ENCODE data around the gene TENM4.

The TENM4 gene

DNA sequence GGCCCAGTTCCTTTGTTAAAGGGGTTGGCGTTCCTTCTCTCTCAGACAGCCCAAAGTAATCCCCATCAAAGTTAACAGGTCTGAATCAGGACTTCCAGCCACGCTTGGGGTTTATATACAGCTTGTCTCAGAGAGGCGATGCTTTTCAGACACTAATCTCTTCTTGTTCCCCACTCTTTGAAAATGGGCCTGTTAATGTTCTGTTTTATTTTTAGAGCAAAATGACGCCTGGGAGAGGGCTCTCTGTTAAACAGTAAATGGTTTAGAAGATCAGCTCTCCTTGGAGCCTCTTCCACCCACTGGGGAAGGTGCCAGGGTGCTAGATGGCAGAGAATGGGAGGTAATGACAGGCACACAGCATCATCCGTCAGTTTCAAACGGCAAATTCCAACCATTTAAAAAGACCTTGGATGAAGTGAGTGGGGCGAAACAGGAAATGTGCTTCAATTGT lies 630.2 kb downstream of the TENM4 start:
- DNase-seq (ENCODE audit: low spot score) = no peak

DNA sequence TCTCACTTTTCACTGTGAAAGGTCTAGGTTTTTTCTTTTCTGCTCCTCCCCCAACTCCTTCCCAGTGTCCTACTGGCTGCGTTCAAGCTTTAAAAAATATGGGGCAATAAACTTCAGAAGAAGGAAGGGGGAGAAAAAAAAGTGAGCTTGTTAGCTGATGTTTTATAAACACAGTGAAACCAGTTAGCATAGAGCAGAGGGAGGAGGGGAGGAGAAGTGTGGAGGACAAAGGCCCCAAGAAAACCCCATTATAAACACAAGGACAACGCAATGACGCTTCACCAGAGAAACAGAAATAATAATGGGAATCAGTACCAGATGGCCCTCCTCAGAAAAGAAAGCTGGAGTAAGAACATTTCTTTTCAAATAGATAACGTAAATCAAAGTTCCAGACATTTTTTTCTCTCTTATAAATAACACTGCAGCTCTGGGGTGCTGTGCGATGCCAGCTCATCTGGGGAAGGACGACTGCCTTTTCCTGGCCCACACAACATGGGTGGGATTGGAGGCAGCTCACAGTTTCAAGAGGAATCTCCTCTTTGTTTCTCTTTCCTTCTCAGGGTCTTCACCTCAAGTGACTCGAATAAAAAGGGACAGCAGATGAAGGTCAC lies 630.8 kb downstream of the TENM4 start:
- DNase-seq (ENCODE audit: low spot score) = no peak

DNA sequence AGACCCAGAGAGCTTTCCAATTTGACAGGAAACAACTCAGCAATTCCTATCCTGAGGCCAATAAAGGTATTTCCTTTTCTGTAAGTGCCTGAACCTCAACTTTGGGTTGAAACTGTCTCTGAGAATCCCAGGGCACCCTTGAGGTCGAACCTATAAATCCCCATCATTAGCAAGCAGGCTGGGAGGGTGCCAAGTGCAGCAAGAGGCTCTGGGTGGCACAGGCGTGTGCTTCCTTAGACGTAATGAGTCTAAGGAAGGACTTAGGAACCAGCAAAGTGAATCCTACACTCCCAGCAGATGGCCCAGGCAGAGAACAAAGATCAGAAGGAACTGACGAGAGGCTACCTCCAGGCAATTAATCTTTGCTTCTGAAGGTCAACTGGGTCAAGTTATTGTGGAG lies 631.9 kb downstream of the TENM4 start:
- no peak for DNase-seq (ENCODE audit: low spot score)

DNA sequence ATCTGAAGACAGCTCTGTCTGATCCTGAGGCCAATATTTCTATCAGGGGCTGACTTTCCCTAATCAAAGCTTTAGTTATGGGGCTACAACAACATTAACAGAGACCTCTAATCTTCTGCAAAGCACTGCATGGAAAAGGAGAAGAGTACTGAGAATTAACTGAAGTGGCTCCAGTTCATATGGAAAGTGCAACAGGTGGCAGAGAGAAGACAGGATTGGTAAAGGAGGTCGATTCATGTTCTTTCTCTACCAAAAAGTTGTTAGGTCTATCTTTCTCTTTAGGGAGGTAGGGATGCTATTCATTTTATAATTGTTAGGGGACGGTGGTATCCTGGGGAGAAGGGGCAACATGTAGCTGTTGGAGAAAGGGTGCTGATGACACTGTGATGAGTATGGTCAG lies 633.5 kb downstream of the TENM4 start:
- no peak for DNase-seq (ENCODE audit: low spot score)

DNA sequence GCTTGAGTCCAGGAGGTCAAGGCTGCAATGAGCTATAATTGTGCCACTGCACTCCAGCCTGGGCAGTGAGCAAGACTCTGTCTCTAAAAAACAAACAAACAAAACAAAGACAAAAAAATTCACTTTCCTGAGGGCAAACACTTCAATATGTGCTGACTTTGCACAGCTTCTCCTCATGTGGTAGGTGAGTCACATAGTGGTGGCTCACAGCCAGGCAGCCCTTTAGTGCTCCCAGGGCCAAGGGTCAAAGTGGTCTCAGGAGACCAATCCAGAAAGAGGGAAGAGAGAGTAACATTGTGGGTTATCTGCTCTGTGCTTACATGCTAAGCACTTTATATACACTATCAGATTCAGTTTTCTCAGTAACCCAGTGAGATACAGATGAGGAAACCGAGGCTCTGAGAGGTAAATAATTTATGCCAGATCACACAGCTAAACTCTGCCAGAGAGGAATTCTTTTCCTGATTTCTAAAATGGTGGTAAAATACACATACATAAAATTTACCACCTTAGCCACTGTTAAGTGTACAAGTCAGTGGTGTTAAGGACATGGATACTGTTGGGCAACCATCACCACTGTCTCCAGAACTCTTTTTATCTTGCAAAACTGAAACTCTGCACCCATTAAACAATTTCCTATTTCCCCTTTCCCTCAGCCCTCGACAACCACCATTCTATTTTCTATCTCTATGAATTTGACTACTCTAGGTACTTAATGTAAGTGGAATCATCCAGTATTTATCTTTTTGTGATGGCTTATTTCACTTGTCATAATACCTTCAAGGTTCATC lies 634.4 kb downstream of the TENM4 start:
- no peak for DNase-seq (ENCODE audit: low spot score)

DNA sequence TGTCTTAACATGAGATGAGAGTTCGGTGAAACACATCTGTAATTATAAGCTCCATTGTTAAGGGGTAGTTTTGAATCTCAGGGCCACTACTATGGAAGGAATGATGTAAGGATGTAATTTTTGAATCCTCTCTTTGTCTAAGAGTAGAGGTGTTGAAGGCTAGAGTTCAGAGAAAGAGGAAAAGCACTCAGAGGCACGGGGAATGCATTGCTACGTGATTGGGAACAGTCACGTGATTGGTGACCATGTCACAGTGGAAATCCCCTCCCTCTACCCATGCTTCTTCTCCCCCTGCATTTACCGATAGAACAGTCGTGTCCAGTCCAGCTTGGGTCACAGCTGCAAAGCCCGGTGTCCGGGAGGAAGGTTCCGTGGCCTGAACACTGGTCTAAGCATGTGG lies 635.8 kb downstream of the TENM4 start:
- no peak for DNase-seq (ENCODE audit: low spot score)

DNA sequence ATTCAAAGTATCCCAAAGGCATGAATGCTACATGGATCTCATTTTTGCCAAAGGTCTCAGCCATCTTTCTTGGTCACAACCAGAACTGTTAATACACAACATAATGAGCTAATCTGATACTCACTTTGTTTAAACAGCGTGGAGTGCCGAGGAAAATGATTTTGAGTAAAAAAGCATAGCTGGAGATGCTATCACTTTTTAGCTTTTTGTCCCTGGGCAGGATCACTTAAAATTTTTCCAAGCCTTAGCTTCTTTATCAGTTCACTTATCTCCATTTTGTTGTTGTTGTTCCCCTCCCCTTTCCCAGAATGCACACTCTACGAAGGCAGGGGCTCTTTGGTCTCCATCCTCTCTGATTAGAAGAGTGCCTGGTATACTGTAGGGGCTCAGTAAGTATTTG lies 636.8 kb downstream of the TENM4 start:
- no peak for DNase-seq (ENCODE audit: low spot score)

DNA sequence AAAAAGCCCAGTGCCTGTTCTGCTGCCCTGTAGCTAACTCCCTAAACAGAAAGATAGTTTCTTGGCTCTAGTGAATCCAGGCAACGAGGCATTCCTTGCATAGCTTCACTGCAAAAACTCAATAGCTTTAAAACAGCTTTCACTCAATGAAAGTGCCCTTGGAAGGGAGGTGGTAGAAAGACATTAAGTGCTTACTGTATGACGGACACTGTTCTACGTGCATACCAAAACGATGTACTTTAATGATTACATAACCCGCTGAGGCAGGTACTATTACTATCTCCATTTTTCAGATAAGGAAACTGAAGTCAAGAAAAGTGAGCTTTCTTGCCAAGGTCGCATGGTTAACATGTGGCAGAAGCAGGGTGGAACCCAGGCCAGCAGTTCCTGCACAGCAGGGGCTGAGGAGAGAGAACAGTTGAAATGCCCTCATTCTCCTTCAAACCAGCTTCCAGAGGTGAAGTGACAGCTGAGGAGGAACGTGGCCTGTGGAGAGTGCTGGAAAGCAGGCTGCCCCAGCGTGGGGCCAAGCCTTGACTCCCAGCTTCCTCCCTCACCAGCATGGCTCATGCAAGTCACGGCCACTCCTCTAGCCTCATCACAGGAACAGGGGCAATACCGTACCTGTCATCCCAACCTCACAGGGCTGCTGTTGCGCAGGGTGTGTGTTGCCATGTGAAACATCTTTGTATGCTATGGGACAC lies 638.6 kb downstream of the TENM4 start:
- no peak for DNase-seq (ENCODE audit: low spot score)

DNA sequence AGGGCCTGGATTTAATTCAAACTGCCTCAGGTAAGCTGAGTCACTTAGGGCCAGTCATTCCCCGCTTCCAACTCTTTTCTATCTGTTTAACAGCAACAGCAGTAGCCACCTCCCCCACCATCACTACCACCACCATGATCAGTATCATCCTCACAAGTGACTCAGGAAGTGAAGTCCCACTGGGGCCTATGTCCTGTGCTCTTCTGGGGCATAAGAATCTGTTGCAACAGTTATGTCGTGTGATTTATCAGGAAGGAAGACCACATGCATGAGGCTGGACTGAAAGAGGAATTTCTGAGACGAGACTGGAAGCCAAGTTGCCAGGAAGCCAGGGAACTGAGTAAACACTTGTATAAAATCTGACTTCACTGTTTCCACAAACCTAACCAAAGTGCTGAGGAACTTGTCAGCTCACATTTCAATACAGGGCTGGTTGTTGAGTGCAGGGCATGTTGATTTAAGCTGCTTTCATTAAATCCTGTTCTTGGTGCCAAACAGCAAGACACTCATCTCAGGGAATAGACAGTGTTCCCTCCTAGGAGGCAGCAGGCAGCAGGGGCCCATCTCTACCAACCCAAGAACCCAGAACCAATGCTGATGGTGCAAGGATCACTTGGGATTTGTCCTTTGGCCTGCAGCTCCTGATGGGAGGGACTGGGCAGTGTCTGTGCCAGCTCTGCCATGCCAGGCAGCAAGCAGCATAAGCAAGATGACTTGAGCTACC lies 639.5 kb downstream of the TENM4 start:
- DNase-seq (ENCODE audit: low spot score) = no peak

DNA sequence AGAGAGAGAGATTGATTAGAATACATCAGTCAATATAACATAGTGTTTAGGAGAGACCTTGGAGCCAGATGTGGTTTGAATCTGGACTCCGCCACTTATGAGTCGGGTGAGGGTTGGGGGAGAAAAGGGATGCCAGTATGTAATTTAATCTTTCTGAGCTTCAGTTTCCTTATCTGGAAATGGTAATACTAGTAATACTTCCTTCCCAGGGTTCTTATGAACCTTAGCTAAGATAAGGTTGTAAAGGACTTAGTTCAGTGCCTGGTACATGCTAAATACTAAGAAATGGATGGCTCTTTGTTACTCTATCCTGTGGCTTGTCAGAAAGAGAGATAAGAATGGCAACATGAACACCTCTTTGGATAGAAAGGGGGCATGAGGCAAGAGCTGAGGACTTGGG lies 640.1 kb downstream of the TENM4 start:
- no peak for DNase-seq (ENCODE audit: low spot score)

DNA sequence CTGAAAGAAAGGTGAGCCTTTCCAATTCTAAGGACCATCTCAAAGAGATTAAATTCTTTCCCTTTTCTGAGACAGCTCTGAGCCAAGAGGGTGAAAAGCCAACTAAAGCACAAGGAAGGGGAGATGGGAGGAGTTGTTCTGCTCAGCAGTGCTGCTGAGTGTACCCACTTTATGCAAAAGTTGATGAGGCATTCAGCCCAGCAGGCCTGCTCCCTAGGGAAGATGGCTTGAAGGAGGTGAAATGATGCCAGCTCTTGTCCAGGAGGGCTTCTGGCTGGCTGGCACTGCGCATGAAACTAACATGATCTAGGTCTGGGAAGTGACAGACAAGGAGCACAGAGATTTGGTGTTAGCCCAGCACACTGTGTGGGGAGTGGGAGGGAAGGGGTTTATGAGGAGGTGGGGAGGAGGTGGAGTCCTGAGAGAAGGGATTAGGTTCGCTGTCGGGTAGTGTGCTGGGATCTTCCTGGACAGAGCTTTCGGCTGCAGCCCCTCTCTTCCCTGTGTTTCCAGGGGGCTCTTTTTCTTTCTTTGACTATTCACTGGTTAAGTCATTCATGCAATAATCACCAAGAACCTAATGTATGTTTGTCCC lies 640.6 kb downstream of the TENM4 start:
- DNase-seq (ENCODE audit: low spot score) = no peak

DNA sequence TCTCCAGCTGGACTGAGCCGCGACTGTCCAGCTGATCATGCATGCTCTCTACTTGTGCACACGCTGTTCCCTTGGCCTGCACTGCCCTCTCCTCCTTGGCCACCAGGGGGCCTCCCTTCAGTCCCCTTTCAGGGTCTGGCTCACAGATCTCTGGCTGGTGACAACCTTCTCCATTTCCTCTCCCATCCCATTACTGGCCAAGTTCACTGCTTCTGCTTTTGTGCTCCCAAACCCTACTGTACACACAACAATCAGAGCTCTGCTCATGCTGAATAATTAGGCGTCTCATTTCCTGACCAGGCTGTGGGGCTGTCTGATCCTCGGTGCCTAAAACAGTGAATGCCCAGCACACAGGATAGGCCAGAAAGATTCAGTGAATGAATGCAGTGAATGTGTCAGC lies 642.2 kb downstream of the TENM4 start:
- no peak for DNase-seq (ENCODE audit: low spot score)

DNA sequence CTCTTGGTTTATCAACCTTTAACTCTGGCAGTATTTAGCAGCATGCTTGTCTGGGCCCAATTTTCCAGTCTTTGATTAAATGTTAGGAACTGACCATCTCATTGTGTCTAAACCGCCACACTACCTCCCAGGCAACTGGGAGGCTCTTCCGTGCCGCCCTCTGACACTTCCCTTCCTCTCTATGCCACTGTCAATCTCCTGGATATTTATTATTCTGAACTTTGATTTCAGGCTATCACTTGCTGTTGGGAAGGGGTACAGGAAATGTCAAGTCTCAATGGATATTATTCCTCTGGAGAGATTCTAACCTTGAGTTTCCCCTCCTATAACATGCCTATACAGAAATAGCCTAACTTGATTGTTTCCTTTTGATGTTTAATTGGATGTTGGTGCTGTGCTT lies 643.3 kb downstream of the TENM4 start:
- DNase-seq (ENCODE audit: low spot score) = no peak

DNA sequence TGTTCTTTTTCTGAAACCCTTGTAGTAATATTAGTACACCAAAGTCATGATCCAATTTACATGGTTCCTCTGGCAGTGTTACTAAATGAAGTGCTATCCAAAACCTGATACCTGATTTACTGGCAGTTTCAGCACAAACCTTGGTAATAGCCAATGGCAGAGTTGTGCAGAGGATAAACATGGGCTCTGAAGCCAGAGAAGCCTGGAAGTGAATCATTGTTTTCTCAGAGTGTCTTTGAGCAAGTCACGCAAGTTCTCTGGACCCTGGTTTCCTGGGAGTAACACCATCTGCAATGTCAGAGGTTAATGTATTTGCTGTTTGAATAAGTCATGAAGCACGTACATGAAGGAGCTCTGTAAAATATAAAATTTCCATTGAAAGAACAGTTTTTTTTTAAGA lies 643.9 kb downstream of the TENM4 start:
- no peak for DNase-seq (ENCODE audit: low spot score)

DNA sequence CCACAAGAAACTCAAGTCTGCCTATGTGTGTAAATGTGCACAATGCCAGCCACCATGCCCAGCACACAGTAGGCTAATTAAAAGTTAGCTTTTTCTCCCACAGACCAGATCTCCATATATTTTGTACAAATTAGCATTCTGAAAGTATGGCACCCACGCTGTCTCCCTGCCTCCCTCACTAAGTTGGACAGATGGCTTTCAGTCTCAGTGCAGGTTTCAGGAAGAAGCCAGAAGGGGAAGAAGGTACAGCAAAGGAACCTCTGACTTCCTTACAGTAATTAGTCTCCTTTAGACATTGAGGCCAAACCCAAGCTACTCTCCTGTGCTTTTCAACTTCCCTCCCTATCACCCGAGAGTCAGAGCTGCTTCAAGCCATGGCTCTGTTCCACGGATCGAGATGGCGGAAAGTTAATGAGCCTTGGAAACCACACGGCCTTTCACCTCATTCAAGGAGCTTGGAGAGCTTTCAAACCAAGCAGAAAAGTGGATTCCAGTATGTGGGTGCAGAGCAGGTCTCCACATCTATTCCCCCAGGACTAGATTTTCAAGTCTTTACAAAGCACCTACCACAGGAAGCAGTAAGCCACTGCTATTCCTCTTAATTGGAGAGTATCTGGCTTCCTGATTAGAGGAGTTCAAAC lies 645.1 kb downstream of the TENM4 start:
- DNase-seq (ENCODE audit: low spot score) = no peak

DNA sequence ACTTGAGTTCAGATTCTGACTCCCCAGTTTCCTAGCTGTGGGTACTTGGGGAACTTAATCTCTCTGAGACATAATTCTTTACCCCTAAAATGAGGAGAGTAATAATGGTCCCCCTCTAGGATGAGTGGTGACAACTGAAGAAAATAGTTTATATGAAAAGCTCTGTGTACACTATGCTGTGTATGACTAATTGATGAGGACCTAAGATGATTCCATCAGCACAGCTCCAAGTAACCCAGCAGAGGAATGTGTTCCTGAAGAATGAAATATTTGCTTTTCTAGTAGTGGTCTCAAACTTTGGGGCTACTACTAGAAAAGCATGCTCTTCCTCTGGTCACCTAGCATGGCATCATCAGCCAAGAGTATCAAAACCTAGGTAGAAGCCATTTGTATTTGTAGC lies 648.9 kb downstream of the TENM4 start:
- no peak for DNase-seq (ENCODE audit: low spot score)

DNA sequence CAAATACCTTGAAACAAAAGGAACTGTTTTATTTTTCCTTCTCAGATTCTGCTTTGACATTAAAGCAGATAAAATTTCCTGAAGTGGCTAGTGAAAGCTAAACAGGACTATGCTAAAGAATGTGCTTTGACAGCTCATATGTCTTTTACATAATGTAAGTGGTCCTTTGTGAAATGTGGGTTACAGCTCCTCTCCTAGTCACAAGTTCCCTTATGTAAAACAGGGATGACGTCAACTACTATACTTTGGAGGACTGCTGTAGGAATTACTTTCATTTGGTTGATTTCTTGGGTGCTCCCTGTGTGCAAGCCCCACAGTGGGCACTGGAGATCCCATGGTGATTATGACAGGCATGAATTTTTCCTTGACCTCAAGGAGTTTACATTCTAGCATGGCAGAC lies 649.6 kb downstream of the TENM4 start:
- no peak for DNase-seq (ENCODE audit: low spot score)

DNA sequence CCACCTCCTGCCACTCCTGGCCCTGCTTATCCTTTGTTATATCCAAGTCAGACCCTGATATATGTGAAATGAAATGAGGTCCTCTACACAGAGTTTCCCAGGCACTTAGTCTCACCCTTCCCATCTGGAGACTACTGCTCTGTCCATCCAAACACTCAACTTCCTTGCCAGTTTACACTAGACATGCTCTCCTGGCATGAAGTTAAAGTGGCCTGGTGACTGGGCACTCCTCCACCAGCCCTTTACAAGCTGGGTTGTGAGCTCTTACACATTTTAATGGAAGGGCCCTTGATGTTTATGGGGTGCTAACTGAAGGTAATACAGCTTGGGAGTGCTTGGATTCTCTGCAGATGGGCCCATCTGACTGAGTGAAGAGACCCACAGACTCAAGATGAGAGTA lies 650.0 kb downstream of the TENM4 start:
- no peak for DNase-seq (ENCODE audit: low spot score)

DNA sequence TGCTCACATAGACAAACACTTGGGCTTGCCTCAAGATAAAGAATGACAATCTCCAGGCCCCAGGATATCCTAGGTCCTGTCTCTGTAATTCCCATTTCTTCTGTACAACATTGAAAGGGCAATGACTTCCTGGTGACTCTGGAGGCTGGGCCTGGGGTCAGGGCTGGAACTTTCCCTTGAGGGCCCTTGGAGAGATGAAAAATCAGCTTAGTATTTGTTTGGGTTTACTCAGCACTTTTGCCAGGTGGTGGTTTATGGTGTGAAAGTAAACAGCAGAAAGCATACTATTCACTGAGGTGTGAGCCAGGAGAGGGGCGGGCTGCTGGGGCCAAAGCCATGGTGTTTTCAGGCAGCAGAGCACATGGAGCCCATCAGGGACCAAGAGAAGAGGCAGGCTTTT lies 651.5 kb downstream of the TENM4 start:
- no peak for DNase-seq (ENCODE audit: low spot score)

DNA sequence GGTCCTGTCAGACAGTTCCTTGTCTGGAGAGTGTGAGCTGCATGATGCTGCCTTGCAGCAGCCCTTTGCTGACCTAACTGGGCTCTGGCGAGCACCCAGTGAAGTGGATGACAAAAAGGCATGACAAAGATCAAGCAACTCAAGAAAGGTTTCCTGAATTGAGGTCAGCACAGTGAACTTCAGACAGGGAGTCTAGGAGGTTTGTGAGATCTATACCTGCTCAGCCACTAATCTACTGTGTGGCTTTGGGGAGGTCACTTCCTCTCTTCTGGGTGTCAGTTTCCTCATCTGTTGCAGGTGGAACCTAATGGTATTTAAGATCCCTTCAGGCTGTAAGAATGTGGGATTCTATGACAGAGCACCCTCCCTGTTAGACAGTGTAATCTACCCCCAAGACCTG lies 652.3 kb downstream of the TENM4 start:
- no peak for DNase-seq (ENCODE audit: low spot score)

DNA sequence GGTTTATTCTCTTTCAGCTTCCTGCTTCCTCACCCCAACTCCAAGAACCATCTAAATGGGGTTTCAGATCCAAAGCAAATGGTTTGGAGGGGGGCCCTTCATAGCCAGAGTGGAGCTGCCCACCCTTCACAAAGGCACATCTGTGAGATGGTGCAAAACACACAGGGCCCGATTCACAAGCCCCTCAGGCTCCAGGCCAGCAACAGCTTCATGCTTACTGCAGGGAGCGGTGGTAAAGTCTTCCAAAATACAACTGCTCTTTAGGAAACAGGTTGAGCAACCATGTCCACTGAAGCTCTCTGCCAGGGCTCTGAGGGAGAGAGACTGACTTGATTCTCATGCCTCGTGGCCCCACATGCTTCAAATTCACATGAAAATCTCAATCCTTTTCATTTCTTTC lies 653.1 kb downstream of the TENM4 start:
- DNase-seq (ENCODE audit: low spot score) = no peak

DNA sequence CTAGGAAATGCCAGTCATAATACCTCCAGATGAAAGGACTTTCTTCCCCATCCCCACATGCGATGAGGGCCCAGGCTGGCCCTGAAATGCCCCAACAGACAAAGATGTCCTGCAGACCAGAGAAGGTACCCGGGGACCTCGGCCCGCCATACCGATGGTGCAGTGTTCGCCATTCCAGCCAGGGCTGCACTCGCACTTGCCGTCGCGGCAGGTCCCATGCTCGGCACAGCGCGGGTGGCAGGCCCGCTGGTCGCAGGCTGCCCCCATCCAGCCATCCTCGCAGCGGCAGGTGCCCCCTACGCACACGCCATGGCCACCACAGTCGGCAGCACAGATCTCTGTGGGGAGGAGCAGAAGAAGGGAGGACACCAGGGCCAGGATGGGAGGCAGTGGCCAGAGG lies 654.1 kb downstream of the TENM4 start:
- DNase-seq (ENCODE audit: low spot score) = no peak
